Measurements from ENCODE around the gene CEP295NL. TPM values are rescaled to one million over a fixed set of nuclear protein-coding genes. Genes with fewer than 3 reads are reported as not detected.

Gene CEP295NL
- total RNA-seq, 4 donors from 2014 or later = 1.8 to 14.5 (median 3.8) TPM; not detected in 1

GRCh38 chr17:78919861-78920450 is 17.0 kb upstream of the CEP295NL start:
- no peak for DNase-seq
- intact Hi-C loops (cut with DNase I; ENCODE audit: low total_unique reads) = loop anchor here (10.0 kb wide), 1 partner anchor 55 kb away; no protein-coding TSS in a partner anchor
- no peak for TF ChIP-seq CTCF (IDR thresholded peaks at IDR 0.05)
- no peak for TF ChIP-seq POLR2A (IDR thresholded peaks at IDR 0.05)
- Histone ChIP-seq H3K36me3 (no peaks in the 10 kb centered on the region), H3K9me3 (no peaks in the 10 kb centered on the region), H3K27ac (peak overlapping the region; percentile 98 to 99), H3K4me1 (peaks cover 8 to 33% of the 10 kb centered on the region in 2 donors), H3K4me3 (peak overlapping the region in 1 of 2 donors; percentile 3), H3K27me3 (no peaks in the 10 kb centered on the region)

GRCh38 chr17:78918979-78919378 is 16.0 kb upstream of the CEP295NL start:
- Histone ChIP-seq H3K4me3 (no peak overlapping the region), H3K9me3 (no peaks in the 10 kb centered on the region), H3K36me3 (no peaks in the 10 kb centered on the region), H3K27me3 (no peaks in the 10 kb centered on the region), H3K27ac (peak overlapping the region; percentile 59 to 68), H3K4me1 (peaks cover 8 to 33% of the 10 kb centered on the region in 2 donors)
- intact Hi-C loops (cut with DNase I; ENCODE audit: low total_unique reads) = no loop called here
- no peak for DNase-seq
- no peak for TF ChIP-seq CTCF (IDR thresholded peaks at IDR 0.05)
- no peak for TF ChIP-seq POLR2A (IDR thresholded peaks at IDR 0.05)

GRCh38 chr17:78917451-78918275 is 14.7 kb upstream of the CEP295NL start:
- peaks cover 8 to 29% of the 10 kb centered on the region in 2 donors for H3K4me1 ChIP-seq
- no peaks in the 10 kb centered on the region for H3K9me3 ChIP-seq
- H3K4me3 ChIP-seq = no peak overlapping the region
- intact Hi-C loops (cut with DNase I; ENCODE audit: low total_unique reads) = no loop called here
- H3K36me3 ChIP-seq = no peaks in the 10 kb centered on the region
- TF ChIP-seq POLR2A (IDR thresholded peaks at IDR 0.05) = no peak
- no peak for TF ChIP-seq CTCF (IDR thresholded peaks at IDR 0.05)
- H3K27me3 ChIP-seq = no peaks in the 10 kb centered on the region
- peak overlapping the region; percentile 46 to 68 for H3K27ac ChIP-seq
- no peak for DNase-seq

GRCh38 chr17:78915872-78916632 is 13.1 kb upstream of the CEP295NL start:
- H3K27me3 ChIP-seq = no peaks in the 10 kb centered on the region
- intact Hi-C loops (cut with DNase I; ENCODE audit: low total_unique reads) = no loop called here
- H3K4me3 ChIP-seq = no peak overlapping the region
- peak in 1 of 2 donors; percentile 68 for DNase-seq
- TF ChIP-seq CTCF (IDR thresholded peaks at IDR 0.05) = no peak
- TF ChIP-seq POLR2A (IDR thresholded peaks at IDR 0.05) = no peak
- H3K4me1 ChIP-seq = peaks cover 8 to 23% of the 10 kb centered on the region in 2 donors
- H3K36me3 ChIP-seq = no peaks in the 10 kb centered on the region
- peak overlapping the region; percentile 83 to 85 for H3K27ac ChIP-seq
- no peaks in the 10 kb centered on the region for H3K9me3 ChIP-seq

Measured in uterus (tissue), 4 donors.